Body of pancreas (tissue), 4 donors: ENCODE results near the gene RIOK1. TPM values are rescaled to one million over a fixed set of nuclear protein-coding genes. Genes with fewer than 3 reads are reported as not detected.

ENCODE experiments used
- ATAC-seq: fragments of 150-250 bp; one replicate; pipeline ENCODE4 v1.9.1; 2016
- DNase-seq, 4 donors: peaks; one replicate each; pipeline ENCODE4 v3.0.0-alpha.2; 2019
- H3K27ac ChIP-seq, 4 donors: fragments of 200-600 bp; sonication (generic); 1 replicate in 3 of 4; 2 replicates in 1 of 4; pipeline versions ENCODE4 v1.5.1 to v1.6.1; 2016 to 2019; ENCODE audit warnings: mild to moderate bottlenecking in 1 of 4, mixed read lengths in 1 of 4, moderate library complexity in 1 of 4
- H3K27me3 ChIP-seq, 2 donors: fragments of 200-600 bp; sonication (generic); one replicate each; pipeline ENCODE4 v1.6.0; 2016; ENCODE audit warnings: mild to moderate bottlenecking in 1 of 2
- H3K36me3 ChIP-seq, 2 donors: fragments of 200-600 bp; sonication (generic); replicated peaks in 1 of 2; 2 replicates each; pipeline ENCODE4 v1.5.1; 2016; ENCODE audit warnings: low read depth in 2 of 2; ENCODE audit not compliant: insufficient read depth in 1 of 2
- H3K4me1 ChIP-seq: fragments of 200-600 bp; sonication (generic); one replicate; pipeline ENCODE4 v1.6.0; 2016
- H3K4me3 ChIP-seq, 2 donors: fragments of 200-600 bp; sonication (generic); 1 replicate in 1 of 2; 2 replicates in 1 of 2; pipeline ENCODE4 v1.5.1; 2016 to 2019
- H3K9me3 ChIP-seq, 3 donors: fragments of 200-600 bp; sonication (generic); 1 replicate in 2 of 3; 2 replicates in 1 of 3; pipeline ENCODE4 v1.5.1; 2016
- POLR2A ChIP-seq, 3 donors: fragments of 450-650 bp; IDR thresholded peaks; one replicate each; pipeline ENCODE4 v1.6.1; 2016; ENCODE audit warnings: antibody characterized with exemption in 3 of 3, mild to moderate bottlenecking in 2 of 3
- WGBS, 2 donors: methylation state at CpG; one replicate each; pipeline ENCODE4 v1.1.5; 2017; 5-methylcytosine and 5-hydroxymethylcytosine counted together
- intact Hi-C: fragments of 100-400 bp; cut with DNase I; formaldehyde crosslinking; loops from one replicate; pipeline ENCODE4 v1.15.1; 2023
- total RNA-seq, 2 donors: library from RNA; depleted of rRNA; stranded (reverse); fragments of >200 nt; gene quantifications; one replicate each; pipeline ENCODE4 v1.1.0, GENCODE V29; 2016
- TF ChIP-seq, protein P1 (sequence below), 7 experiments: fragments of 450-650 bp in 4 of 7; fragments of 200-600 bp in 3 of 7; sonication (generic) in 3 of 7; IDR thresholded peaks; one replicate each; pipeline ENCODE4 v1.5.1; 2016 to 2019; ENCODE audit warnings: antibody characterized with exemption in 7 of 7

The RIOK1 gene
- total RNA-seq, 2 donors from 2014 or later = 7.9 to 19.2 TPM

DNA sequence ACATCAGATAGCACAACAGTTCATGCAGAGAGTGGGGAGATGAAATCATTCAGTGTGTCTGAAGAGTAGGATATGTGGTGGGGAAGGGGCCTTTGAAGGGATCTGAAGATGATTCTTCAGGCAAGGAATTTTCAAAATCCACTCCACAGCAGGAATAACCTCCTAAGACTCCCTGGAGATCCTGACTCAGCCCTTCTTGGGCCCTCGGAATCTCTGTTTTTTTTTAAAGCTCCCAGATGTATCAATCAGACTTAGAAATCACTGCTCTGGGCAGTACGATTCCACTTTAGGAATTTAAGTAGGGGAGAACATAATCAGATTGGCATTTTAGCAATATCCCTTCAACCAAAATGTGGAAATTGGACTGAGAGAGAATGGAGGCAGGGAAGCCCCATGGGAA, 55.5 kb downstream of the RIOK1 start:
- no peak overlapping the region for H3K27ac ChIP-seq
- 63 to 73% methylated on average over 2 of the region's 2 CpGs for WGBS, 2 donors
- H3K27me3 ChIP-seq = no peaks in the 10 kb centered on the region
- intact Hi-C loops = no loop called here
- DNase-seq (no peak), ATAC-seq (no peak)
- TF ChIP-seq, protein P1, sequence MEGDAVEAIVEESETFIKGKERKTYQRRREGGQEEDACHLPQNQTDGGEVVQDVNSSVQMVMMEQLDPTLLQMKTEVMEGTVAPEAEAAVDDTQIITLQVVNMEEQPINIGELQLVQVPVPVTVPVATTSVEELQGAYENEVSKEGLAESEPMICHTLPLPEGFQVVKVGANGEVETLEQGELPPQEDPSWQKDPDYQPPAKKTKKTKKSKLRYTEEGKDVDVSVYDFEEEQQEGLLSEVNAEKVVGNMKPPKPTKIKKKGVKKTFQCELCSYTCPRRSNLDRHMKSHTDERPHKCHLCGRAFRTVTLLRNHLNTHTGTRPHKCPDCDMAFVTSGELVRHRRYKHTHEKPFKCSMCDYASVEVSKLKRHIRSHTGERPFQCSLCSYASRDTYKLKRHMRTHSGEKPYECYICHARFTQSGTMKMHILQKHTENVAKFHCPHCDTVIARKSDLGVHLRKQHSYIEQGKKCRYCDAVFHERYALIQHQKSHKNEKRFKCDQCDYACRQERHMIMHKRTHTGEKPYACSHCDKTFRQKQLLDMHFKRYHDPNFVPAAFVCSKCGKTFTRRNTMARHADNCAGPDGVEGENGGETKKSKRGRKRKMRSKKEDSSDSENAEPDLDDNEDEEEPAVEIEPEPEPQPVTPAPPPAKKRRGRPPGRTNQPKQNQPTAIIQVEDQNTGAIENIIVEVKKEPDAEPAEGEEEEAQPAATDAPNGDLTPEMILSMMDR (IDR thresholded peaks at IDR 0.05) = no peak
- no peak for TF ChIP-seq POLR2A (IDR thresholded peaks at IDR 0.05)
- no peaks in the 10 kb centered on the region for H3K36me3 ChIP-seq
- H3K4me3 ChIP-seq = no peak overlapping the region
- H3K9me3 ChIP-seq = no peaks in the 10 kb centered on the region
- no peaks in the 10 kb centered on the region for H3K4me1 ChIP-seq

- Histone ChIP-seq H3K27me3 (no peaks in the 10 kb centered on the region), H3K27ac (no peak overlapping the region), H3K36me3 (no peaks in the 10 kb centered on the region), H3K4me3 (no peak overlapping the region), H3K9me3 (no peaks in the 10 kb centered on the region), H3K4me1 (no peaks in the 10 kb centered on the region)
- ATAC-seq (no peak), DNase-seq (no peak)
- 70 to 81% methylated on average over 12 of the region's 12 CpGs for WGBS, 2 donors
- intact Hi-C loops = no loop called here
- TF ChIP-seq POLR2A (IDR thresholded peaks at IDR 0.05) = no peak
- TF ChIP-seq, protein P1 (IDR thresholded peaks at IDR 0.05) = no peak
These were observed 56.4 kb downstream of the RIOK1 start for GRCh38 chr6:7445885-7446461.

DNA sequence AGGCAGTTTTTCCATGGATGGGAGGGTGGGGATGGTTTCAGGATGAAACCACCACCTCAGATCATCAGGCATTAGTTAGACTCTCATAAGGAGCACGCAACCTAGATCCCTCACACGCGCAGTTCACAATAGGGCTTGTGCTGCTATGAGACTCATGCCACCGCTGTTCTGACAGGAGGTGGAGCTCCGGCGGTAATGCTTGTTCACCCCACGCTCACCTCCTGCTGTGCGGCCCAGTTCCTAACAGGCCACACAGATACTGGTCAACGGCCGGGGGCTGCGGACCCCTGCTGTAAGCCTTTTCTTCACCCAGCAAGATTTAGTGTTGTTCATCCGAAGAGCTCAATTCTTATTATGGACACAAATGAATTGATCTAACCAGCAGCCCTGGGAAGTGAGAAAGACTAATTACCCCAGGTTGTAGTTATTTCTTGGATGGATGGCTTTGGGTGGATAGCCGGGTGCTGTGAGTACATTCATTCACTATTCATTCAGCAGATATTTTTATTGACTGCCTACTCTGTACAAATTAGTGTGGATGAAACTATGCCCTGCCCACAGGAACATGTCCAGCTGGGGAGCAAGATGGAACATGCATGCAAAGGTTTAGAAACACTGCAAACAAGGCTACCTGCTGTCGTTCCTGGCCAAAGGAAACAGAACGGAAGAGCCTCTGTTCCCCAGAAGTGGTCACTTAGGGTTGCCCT, 57.2 kb downstream of the RIOK1 start:
- DNase-seq = no peak
- Histone ChIP-seq H3K27ac (no peak overlapping the region), H3K9me3 (no peaks in the 10 kb centered on the region), H3K27me3 (no peaks in the 10 kb centered on the region), H3K36me3 (no peaks in the 10 kb centered on the region), H3K4me3 (no peak overlapping the region), H3K4me1 (no peaks in the 10 kb centered on the region)
- no peak for ATAC-seq
- WGBS, 2 donors = 77 to 80% methylated on average over 15 of the region's 15 CpGs
- intact Hi-C loops = no loop called here
- TF ChIP-seq, protein P1 (IDR thresholded peaks at IDR 0.05) = no peak
- TF ChIP-seq POLR2A (IDR thresholded peaks at IDR 0.05) = no peak

DNA sequence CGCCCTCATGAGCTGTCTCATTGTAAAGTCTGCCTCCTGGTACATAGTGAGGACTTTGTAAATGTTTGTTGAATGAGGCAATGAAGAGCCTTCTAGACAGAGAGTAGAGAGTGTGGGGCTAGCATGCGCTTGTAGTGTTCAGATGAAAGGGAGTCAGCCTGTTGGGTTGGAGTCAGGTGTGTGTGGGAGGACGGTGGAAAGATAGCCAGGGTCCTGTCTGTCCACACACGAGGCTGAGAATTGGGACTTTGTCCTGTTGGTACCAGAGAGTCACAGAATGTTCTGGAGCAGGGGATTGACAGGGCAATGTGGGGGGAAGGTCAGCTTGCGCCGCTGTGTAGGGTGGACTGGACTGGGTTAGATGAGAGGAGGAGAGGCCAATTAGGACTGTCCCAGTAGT, 58.6 kb downstream of the RIOK1 start:
- Histone ChIP-seq H3K9me3 (no peaks in the 10 kb centered on the region), H3K36me3 (no peaks in the 10 kb centered on the region), H3K27me3 (no peaks in the 10 kb centered on the region), H3K4me3 (no peak overlapping the region), H3K27ac (no peak overlapping the region), H3K4me1 (no peaks in the 10 kb centered on the region)
- TF ChIP-seq POLR2A (IDR thresholded peaks at IDR 0.05) = no peak
- TF ChIP-seq, protein P1 (IDR thresholded peaks at IDR 0.05) = no peak
- ATAC-seq (no peak), DNase-seq (no peak)
- intact Hi-C loops = no loop called here
- WGBS, 2 donors = 86 to 88% methylated on average over 6 of the region's 6 CpGs

DNA sequence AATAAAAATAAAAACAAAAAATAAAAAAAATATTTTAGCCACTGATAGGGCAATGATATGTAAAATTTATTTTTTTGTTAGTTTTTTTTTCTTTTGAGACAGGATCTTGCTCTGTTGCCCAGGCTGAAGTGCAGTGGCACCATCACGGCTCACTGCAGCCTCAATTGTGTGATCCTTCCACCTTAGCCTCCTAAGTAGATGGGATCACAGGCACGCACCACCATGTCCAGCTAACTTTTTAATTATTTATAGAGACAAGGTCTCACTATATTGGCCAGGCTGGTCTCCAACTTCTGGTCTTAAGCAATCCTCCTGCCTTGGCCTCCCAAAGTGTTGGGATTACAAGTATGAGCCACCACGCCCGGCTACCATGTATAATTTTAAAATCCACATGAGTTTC, 59.4 kb downstream of the RIOK1 start:
- 73 to 78% methylated on average over 4 of the region's 4 CpGs for WGBS, 2 donors
- TF ChIP-seq, protein P1 (IDR thresholded peaks at IDR 0.05) = no peak
- no peak for TF ChIP-seq POLR2A (IDR thresholded peaks at IDR 0.05)
- Histone ChIP-seq H3K9me3 (no peaks in the 10 kb centered on the region), H3K4me3 (no peak overlapping the region), H3K4me1 (no peaks in the 10 kb centered on the region), H3K36me3 (no peaks in the 10 kb centered on the region), H3K27ac (no peak overlapping the region), H3K27me3 (no peaks in the 10 kb centered on the region)
- intact Hi-C loops = no loop called here
- no peak for ATAC-seq
- no peak for DNase-seq
